NCI-H1694 treated with DMSO at 0.1 percent for 48 hours (cell line): ENCODE data around the gene OR2B6.

Experiments used
- DNase-seq: peaks from one replicate; lab custom pipeline; 2025; lab: John Stamatoyannopoulos, UW

Gene OR2B6

DNA sequence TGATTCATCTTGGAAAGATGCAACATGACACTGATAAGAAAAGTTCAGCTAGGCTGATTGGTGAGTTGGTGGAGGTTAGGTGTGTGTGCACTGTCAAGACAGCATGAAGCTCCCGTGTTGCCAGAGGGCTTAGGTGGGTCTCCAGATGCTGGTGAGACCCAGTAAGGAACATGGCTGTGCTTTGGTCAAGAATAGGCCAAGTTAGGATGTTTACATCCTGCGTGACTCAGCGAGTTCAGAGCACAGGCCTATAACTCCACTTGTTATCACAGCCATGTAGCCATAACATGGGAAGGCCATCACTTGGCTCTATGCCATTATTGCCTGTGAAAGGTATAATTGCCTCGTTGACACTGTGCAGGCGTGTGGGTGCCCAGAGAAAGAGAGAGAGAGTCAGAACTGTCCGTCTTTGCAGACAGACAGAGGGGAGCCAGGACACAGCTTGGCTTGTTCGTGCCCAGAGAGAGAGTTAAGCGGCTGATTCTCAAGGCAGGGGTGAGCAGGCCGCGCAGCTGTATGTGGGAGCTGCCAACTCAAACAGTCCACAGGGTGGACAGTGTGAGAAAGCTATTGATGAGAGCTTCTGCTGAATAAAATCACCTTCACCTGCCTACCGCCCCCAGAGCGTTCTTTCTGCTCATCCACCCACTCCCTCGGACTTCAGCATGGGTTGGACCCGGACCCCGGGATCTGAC, 43.5 kb downstream of the OR2B6 start:
- no peak for DNase-seq

GRCh38 chr6:28001351-28001750, 44.3 kb downstream of the OR2B6 start:
- DNase-seq, result no peak

DNA sequence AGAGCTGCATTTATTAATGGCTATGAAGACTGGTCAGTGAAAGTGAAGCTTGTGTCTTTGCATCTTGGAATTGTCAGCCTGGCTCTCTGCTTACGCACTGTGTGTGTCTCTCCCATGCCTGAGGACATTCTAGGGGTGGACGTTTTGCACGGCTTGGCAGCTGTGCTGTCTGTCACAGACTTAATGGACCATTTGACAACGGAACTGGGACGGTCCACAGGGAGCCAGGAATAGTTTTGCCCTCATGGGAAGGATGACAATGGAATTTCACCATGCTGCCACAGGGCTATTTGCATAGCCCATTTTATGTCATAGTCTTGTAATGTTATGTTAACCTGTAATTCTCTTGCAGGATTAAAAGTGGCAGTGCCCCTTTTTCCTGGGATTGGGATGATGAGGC, 44.7 kb downstream of the OR2B6 start:
- DNase-seq, result no peak

- no peak for DNase-seq
Measured at GRCh38 chr6:28002161-28002560, 45.1 kb downstream of the OR2B6 start.

GRCh38 chr6:28003059-28003458, 46.0 kb downstream of the OR2B6 start:
- DNase-seq, result no peak

- no peak for DNase-seq
Measured at GRCh38 chr6:28003661-28004060, 46.6 kb downstream of the OR2B6 start.

DNA sequence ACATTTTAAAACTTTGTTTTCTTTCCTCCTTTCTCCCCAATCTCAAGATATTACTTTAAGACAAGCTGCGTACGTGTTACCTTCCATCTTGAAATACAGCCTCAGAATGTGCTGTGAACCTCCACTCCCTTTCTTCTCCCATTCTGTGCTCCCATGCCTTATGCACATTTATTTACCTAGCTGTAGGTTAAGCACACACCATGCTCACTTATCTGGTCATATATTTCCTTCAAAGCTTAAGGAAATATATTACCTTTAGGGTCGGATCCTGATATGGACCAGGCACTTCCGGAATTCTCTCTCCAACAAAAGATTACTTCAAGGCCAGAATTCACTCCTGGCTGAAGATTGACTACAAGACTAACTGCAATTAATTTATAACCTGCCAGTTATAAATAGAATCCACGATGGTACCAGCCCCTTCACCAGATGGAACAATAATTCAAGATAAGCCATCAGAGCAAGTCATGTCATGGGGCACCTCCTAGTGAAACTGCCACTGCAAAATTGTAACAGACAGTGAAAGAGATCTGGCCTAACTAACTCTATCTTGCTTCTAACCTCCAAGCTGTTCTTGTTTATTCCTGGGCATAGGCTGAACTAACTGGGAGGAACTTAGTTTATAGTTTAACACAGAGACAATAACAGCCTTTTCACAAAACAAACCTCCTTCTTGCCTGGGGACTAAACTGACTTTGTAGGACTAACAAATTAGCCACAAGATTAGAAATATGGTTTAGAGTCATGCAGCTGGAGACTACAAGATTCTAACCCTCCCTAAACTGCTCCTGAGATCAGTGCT, 47.5 kb downstream of the OR2B6 start:
- no peak for DNase-seq

DNA sequence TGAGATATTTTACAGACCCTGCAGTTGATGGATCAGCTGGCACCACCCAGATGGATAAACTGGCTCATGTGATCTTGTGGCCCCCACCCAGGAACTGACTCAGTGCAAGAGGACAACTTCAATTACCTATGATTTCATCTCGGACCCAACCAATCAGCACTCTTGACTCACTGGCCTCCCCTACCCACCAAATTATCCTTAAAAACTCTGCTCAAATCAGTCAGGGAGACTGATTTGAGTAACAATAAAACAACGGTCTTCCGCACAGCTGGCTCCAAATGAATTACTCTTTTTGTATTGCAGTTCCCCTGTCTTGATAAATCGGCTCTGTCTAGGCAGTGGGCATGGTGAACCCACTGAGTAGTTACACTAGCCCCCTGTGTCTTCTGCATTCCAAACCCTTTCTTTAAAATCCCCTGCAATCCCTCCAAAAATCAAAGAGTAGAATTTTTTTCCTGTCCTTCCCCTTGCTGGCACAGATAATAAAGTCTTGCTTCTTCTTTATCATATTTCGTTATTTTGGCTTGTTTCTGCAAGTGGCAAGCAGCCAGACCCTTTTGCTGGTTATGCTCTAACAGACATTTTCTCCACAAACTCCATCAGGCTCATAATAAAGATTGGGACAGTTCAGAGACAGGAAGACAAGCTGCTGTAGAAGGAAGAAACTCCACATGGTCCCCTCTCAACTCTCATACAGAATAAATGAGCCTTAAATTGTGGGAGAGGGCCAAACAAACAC, 48.3 kb downstream of the OR2B6 start:
- DNase-seq, result no peak

DNA sequence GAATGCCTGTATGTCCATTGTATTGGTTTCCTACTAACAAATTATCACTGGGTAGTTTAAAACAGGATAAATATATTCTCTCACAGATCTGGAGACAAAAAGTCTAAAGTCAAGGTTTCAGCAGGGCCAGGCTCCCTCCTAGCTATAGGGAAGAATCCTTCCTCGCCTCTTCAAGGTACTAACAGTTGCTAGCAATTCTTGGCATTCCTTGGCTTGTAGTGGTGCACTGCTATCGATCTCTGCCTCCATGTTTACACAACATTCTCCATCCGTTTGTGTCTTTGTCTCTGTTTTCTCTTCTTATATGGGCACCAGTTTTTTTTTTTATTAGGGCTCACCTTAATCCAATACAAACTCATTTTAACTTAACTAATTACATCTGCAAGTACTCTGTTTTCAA, 48.9 kb downstream of the OR2B6 start:
- no peak for DNase-seq
